Measurements from ENCODE around the gene C1QTNF8.

Gene C1QTNF8

DNA sequence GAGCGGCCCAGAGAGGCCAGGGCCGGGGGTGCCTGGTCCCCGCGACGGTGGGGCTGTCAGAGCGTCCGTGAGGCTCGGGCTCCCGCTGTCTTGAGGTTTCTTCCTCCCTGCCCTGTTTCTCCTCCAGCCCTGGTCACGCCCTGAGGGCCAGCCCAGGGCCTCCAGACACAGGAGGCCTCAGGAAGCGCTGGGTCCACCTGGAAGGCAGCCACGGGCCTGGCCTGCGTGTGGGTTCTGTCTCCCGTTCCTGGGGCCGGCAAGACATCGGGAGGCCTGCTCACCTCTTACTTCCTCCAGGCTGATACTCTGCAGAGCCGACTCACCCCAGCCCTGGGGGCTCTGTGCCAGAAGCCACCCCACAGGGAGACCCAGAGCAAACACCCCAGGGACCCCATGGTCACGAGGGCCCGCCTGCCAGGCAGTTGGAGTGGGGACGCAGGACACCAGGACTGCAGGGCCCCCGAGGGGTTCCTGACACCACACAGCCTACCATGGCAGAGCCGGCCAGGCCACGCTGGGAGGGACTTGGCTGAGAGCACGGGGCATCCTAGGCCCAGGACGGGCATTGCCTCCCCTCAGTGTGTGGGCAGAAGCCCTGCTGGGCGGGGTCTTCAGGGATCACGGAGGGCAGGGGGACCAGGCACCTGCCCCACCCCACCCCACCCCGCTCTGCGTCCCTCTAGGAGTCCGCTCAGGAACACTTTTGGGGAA is 37.9 kb upstream of the C1QTNF8 start:
- TF ChIP-seq, protein P1, sequence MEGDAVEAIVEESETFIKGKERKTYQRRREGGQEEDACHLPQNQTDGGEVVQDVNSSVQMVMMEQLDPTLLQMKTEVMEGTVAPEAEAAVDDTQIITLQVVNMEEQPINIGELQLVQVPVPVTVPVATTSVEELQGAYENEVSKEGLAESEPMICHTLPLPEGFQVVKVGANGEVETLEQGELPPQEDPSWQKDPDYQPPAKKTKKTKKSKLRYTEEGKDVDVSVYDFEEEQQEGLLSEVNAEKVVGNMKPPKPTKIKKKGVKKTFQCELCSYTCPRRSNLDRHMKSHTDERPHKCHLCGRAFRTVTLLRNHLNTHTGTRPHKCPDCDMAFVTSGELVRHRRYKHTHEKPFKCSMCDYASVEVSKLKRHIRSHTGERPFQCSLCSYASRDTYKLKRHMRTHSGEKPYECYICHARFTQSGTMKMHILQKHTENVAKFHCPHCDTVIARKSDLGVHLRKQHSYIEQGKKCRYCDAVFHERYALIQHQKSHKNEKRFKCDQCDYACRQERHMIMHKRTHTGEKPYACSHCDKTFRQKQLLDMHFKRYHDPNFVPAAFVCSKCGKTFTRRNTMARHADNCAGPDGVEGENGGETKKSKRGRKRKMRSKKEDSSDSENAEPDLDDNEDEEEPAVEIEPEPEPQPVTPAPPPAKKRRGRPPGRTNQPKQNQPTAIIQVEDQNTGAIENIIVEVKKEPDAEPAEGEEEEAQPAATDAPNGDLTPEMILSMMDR (IDR thresholded peaks at IDR 0.05; ENCODE audit: low read depth, low read length, missing control alignments) = no peak
- DNase-seq (ENCODE audit: low read depth) = no peak
- no peak overlapping the region for H3K4me3 ChIP-seq (ENCODE audit: low read depth, low read length)

DNA sequence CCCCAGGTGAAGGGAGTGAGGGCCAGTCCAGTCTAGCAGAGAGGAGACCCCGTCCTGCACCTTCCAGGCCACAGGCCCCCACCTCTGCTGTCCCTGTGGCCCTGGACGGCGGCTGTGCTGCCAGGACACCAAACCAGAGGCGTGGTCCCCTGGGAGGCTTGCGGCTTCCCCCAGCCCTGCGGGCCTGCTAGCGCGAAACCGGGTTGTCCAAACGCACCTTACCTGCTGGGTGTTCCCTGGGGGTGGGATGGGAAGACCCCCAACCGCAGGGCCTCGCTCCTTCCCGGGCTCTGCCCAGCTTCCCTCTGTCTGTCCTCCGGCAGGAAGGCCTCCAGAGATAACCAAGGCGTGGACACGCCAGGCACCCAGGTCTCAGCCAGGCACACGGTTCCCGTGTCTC is 37.2 kb upstream of the C1QTNF8 start:
- no peak overlapping the region for H3K4me3 ChIP-seq (ENCODE audit: low read depth, low read length)
- TF ChIP-seq, protein P1 (IDR thresholded peaks at IDR 0.05; ENCODE audit: low read depth, low read length, missing control alignments) = no peak
- DNase-seq (ENCODE audit: low read depth) = no peak

DNA sequence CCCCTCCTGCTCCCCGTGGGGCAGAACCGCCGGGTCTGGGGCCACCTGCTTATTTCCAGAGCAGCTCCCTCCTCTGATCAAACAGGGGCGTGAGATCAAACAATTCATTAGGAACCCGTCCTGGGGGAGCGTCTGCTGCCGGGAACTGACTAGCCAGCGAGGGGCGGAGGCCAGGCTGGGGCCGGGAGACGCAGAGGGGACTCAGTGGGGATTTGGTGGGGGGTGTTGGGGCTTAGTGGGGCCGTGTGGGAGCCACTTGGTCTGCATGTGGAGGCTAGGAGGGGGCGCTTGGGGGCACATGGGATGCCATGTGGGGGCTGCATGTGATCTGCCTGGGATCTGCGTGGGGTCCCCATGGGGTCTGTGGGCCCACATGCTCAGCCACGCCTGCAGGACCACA is 36.4 kb upstream of the C1QTNF8 start:
- H3K4me3 ChIP-seq (ENCODE audit: low read depth, low read length) = no peak overlapping the region
- no peak for DNase-seq (ENCODE audit: low read depth)
- TF ChIP-seq, protein P1 (IDR thresholded peaks at IDR 0.05; ENCODE audit: low read depth, low read length, missing control alignments) = no peak

DNA sequence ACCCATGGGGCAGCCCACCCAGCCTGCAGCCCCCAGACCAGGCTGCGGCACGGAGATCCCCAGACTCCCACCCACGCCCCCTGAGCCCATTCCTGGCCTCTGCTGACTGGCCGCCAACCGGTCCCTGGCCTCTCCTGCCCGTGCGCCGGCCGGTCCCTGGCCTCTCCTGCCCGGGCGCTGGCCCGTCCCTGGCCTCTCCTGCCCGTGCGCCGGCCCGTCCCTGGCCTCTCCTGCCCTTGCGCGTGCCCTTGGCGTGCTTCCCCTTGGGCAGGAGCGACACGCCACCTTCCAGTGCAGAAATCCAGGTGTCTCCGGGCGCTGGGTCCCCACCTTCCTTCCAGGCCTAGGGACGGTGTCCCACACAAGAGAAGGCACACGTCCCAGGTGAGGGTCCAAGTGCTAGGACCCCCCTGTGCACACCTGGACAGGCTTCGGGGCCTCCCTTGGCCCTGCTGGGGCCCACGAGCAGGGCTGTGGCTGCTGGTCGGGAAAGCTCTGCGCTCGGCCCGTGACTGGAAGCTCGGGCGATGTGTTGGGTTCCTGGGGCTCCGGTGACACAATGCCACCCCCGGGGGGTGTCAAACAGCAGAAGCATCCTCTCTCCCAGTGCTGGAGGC is 35.4 kb upstream of the C1QTNF8 start:
- TF ChIP-seq, protein P1 (IDR thresholded peaks at IDR 0.05; ENCODE audit: low read depth, low read length, missing control alignments) = no peak
- H3K4me3 ChIP-seq (ENCODE audit: low read depth, low read length) = no peak overlapping the region
- no peak for DNase-seq (ENCODE audit: low read depth)

DNA sequence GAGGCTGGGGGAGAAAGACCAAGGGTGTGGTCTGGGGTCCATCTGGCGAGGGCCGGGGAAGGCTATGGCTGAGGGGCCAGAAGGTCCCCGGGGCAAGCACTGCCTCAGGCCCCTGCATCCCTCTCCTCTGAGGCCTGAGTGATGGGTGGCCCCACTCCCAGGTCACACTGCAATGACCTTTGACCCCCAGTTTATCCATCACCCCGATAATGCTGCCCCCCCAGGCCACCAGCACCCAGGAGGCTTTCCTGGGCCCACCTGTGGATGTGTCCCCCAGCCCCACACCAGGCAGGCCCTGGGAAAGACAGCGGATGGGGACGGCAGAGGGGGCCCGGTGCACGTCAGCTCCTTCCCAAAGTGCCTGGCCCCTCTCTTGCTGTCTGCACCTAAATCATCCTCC is 34.3 kb upstream of the C1QTNF8 start:
- no peak for DNase-seq (ENCODE audit: low read depth)
- TF ChIP-seq, protein P1 (IDR thresholded peaks at IDR 0.05; ENCODE audit: low read depth, low read length, missing control alignments) = no peak
- no peak overlapping the region for H3K4me3 ChIP-seq (ENCODE audit: low read depth, low read length)

DNA sequence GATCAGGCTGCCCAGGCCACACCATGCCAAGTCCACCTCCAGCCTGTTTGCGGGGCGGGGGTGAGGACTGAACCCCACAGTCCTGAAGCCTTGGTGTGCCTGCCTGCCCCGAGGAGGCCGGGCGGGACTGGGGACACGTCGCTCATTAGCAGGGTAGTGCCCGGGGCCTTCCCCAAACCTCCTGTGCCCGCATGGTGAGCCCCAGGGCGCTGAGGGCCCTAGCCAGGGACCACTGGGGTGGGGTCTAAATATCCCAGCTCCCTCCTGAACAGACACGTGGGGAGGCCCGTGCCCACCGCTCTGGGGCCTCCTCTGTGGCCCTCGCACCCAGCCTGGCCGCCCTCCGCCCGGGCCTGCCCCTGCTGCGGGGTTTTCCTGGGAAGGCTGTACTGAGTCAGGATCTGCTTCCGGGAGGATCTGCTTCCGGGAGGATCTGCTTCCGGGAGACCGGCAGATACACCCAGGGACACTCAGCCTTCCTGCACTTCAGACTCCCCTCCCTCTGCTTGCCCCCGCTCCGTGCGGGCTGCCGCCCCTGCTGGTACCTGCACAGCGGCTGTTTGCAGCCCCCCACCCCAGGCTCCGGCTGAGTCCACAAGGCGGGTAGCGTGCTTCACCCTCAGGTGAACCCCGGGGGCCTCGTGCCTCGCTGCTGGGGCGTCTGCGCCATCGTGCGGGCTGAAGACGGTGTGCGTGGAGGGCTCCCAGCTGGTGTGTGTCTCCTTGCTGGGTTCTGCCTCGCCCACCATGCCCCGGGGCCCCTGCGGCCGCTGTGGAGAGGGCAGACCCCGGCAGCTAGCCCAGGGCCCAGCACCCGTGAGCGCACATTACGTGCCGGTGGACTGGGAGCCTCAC is 33.3 kb upstream of the C1QTNF8 start:
- H3K4me3 ChIP-seq (ENCODE audit: low read depth, low read length) = no peak overlapping the region
- DNase-seq (ENCODE audit: low read depth) = no peak
- TF ChIP-seq, protein P1 (IDR thresholded peaks at IDR 0.05; ENCODE audit: low read depth, low read length, missing control alignments) = no peak

Data from GM12864 (cell line).